NCI-H2196 (cell line): ENCODE measurements around the gene SFXN4.
"Not testable (repeated sequence)": the region's sequence is repeated elsewhere in the genome, so short reads cannot be mapped to it uniquely, and the experiment has no call there.

Source experiments
- DNase-seq: peaks from one replicate; lab custom pipeline; 2025; ENCODE audit not compliant: unreplicated experiment; lab: John Stamatoyannopoulos, UW

Gene SFXN4

GRCh38 chr10:119112056-119112455 lies 53.5 kb downstream of the SFXN4 start:
- no peak for DNase-seq

DNA sequence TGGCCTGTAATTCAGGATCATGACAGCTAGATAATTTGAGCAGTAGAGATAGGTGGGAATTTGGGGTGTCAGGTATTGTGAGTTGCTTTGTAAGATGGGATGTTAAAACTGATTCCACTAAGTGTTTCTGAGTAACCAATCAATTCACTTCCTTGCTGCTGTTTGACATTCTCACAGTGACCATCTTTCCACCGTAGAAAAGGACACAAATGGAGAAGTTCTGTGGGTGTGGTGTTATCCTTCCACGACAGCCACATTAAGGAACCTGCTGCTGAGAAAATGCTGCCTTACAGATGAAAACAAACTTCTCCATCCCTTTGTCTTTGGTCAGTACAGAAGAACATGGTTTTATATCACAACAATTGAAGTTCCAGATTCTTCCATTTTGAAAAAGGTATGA lies 57.7 kb downstream of the SFXN4 start:
- not testable (repeated sequence) for DNase-seq

DNA sequence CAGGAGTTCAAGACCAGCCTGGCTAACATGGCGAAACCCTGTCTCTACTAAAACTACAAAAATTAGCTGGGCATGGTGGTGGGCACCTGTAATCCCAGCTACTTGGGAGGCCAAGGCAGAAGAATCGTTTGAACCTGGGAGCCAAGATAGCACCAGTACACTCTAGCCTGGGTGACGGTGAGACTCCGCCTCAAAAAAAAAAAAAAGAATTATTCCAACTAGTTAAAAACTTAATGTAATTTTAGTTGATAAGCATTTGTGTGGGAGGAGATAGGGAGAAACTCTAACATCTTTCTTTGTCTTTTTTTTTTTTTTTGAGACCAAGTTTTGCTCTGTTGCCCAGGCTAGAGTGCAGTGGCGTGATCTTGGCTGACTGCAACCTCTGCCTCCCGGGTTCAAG lies 58.4 kb downstream of the SFXN4 start:
- not testable (repeated sequence) for DNase-seq

- not testable (repeated sequence) for DNase-seq
These were observed 59.6 kb downstream of the SFXN4 start for GRCh38 chr10:119105899-119106298.

- DNase-seq: no peak
These were observed 60.4 kb downstream of the SFXN4 start for GRCh38 chr10:119105155-119105554.

DNA sequence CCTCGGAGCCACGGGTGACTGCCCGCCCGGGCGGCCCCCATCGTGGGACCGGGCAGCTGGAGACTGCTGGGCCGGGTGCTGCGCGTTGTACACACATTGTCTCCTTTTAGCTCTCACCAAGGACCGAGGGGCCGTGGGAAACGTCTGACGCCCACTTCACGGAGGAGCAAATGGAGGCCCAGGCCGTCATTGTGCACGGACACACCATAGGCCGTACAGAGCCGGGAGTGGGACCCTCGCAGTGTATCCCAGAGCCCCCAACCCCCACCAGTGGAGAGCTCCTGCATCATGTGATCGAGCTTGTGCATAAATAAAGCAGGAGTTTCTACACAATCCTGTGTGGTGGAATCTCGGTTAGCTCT lies 60.9 kb downstream of the SFXN4 start:
- no peak for DNase-seq

GRCh38 chr10:119103903-119104653 lies 61.4 kb downstream of the SFXN4 start, which contains the start of gene DENND10:
Gene DENND10, plus strand, starts transcription at chr10:119104113. Its CDS starts 30 bp downstream, at chr10:119104143.
- peak; percentile 42 for DNase-seq

- DNase-seq: no peak
These were observed 62.1 kb downstream of the SFXN4 start for GRCh38 chr10:119103241-119103902.

DNA sequence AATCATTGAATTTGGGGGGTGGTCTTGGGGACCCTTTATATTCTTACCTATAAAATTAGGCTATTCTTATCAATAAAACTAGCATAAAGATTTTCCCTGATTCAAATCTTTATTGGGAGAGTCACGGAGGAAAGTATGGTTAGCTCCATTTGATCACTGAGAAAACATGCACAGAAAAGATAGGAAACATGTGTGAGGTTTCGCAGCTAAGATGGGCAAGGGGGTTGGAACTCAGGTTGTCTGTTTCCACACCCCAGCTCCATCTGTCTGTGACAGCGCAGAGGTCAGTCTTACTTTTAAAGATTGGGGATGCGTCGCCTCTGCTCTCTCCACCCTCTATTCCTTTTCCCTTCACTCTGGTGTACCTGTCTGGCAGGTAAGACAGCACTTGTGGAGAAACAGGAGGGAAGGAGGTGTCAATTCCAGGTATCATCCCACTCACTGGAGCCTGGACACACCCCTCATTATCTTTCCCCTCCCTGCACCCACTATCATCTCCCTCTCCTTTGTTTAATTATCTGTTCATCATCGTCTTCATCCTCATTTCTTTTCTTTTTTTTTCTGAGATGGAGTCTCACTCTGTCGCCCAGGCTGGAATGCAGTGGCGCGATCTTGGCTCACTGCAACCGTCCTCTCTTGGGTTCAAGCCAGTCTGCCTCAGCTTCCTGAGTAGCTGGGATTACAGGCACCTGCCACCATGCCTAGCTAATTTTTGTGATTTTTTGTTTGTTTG lies 64.0 kb downstream of the SFXN4 start:
- DNase-seq: peak; percentile 1

GRCh38 chr10:119100434-119101238 lies 64.9 kb downstream of the SFXN4 start:
- DNase-seq: no peak

GRCh38 chr10:119098576-119098975 lies 66.9 kb downstream of the SFXN4 start:
- DNase-seq: no peak

DNA sequence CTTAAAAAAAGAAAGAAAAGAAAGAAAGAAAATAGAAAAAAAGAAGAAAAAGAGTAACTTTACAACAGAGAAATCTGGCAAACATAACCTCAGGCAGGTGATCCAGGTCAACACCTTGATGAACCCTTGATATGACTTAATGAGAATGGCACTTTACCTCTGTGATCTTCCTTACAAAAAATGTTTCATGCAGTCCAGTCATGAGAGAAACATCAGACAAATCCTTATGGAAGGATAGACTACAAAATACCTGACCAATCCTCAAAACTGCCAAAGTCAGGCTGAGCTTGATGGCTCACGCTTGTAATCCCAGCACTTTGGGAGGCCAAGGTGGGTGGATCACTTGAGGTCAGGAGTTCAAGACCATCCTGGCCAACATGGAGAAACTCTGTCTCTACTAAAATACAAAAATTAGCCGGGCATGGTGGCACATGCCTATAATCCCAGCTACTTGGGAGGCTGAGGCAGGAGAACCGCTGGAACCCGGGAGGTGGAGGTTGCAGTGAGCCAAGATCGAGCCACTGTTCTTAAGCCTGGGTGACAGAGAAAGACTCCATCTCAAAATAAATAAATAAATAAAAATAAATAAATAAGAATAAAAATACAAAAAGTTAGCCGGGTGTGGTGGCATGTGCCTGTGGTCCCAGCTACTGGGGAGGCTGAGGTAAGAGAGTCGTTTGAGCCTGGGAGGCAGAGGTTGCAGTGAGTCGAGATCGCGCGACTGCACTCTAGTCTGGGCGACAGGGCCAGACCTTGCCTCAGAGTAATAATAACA lies 68.7 kb downstream of the SFXN4 start:
- not testable (repeated sequence) for DNase-seq

DNA sequence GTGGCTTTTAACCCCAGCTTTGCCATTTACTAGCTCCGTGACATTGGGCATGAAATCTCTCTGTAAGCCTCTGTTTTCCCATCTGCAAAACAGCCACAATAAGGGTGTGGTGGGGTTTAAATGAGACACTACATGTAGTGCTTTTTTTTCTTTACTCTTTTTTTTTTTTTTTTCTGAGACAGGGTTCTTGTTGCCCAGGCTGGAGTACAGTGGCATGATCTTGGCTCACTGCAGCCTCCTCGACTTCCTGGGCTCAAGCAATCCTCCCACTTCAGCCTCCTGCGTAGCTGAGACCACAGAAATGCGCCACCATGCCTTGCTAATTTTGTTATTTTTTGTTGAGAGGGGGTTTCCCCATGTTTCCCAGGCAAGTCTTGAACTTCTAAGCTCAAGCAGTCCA lies 69.9 kb downstream of the SFXN4 start:
- no peak for DNase-seq

DNA sequence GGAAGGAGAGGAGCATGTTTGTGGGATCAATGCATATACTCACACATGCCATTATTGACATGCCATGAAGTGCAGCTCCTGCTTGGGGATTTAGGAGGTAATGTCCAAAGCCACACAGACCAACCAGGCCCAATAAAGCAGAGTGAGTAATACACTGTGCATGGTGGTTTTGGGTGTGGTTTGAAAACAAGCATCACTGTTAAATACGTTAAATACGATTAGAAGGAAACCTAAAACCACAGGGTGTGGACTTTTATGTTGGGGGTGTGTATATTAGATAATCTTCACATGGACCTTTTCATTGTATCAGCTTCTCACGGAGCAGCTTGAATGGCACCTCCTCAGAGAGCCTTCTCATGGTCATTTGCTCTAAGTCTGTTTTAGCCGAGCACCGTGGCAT lies 74.5 kb downstream of the SFXN4 start:
- no peak for DNase-seq
